ENCODE data around the gene SOD3.

Gene SOD3

GRCh38 chr4:24805067-24805466, 9.7 kb downstream of the SOD3 start:
- no peak for DNase-seq

GRCh38 chr4:24805566-24805965, 10.2 kb downstream of the SOD3 start:
- DNase-seq, result no peak

- no peak for DNase-seq
Measured at GRCh38 chr4:24806206-24806990, 11.0 kb downstream of the SOD3 start.

GRCh38 chr4:24807611-24808010, 12.2 kb downstream of the SOD3 start:
- DNase-seq, result no peak

- DNase-seq, result no peak
Measured at GRCh38 chr4:24808261-24808660, 12.9 kb downstream of the SOD3 start.

- DNase-seq, result no peak
Measured at GRCh38 chr4:24808955-24809354, 13.6 kb downstream of the SOD3 start.

- DNase-seq, result no peak
Measured at GRCh38 chr4:24809376-24809775, 14.0 kb downstream of the SOD3 start.

- no peak for DNase-seq
Measured at GRCh38 chr4:24809815-24810405, 14.5 kb downstream of the SOD3 start.

- DNase-seq, result no peak
Measured at GRCh38 chr4:24810871-24811631, 15.7 kb downstream of the SOD3 start.

- DNase-seq, result no peak
Measured at GRCh38 chr4:24813732-24814131, 18.4 kb downstream of the SOD3 start.

- DNase-seq, result no peak
Measured at GRCh38 chr4:24816797-24817196, 21.4 kb downstream of the SOD3 start.

- DNase-seq, result no peak
Measured at GRCh38 chr4:24820541-24820940, 25.2 kb downstream of the SOD3 start.

- DNase-seq, result no peak
Measured at GRCh38 chr4:24824720-24825119, 29.3 kb downstream of the SOD3 start.

- no peak for DNase-seq
Measured at GRCh38 chr4:24831637-24832036, 36.3 kb downstream of the SOD3 start.

- no peak for DNase-seq
Measured at GRCh38 chr4:24835696-24836095, 40.3 kb downstream of the SOD3 start.

- no peak for DNase-seq
Measured at GRCh38 chr4:24836661-24837242, 41.4 kb downstream of the SOD3 start.

GRCh38 chr4:24837336-24837735, 42.0 kb downstream of the SOD3 start:
- no peak for DNase-seq

GRCh38 chr4:24837781-24838180, 42.4 kb downstream of the SOD3 start:
- DNase-seq, result no peak

- no peak for DNase-seq
Measured at GRCh38 chr4:24840362-24840761, 45.0 kb downstream of the SOD3 start.

GRCh38 chr4:24840826-24841543, 45.6 kb downstream of the SOD3 start:
- DNase-seq, result no peak

GRCh38 chr4:24842356-24842755, 47.0 kb downstream of the SOD3 start:
- DNase-seq, result no peak

- DNase-seq, result no peak
Measured at GRCh38 chr4:24843096-24843495, 47.7 kb downstream of the SOD3 start.

- DNase-seq, result no peak
Measured at GRCh38 chr4:24845132-24845531, 49.8 kb downstream of the SOD3 start.

Measured in bone marrow (tissue), 2 donors.